Trophoblast cell (in vitro differentiated cells and primary cell): ENCODE results near the gene SLC5A8.
A peak's percentile ranks its signal among the peaks of the same experiment; 100 is the strongest.

Experiments used
- DNase-seq, 2 donors: peaks; one replicate each; pipeline ENCODE4 v3.0.0-alpha.2; 2016
- H2AFZ ChIP-seq: 2 replicates; pipeline ENCODE4 v1.6.1; 2013; ENCODE audit warnings: low read length, moderate library complexity, mild to moderate bottlenecking; ENCODE audit not compliant: insufficient read depth, poor library complexity
- H2AK5ac ChIP-seq: 2 replicates; pipeline ENCODE4 v1.6.1; 2013; ENCODE audit warnings: mild to moderate bottlenecking, low read length
- H2BK120ac ChIP-seq: 2 replicates; pipeline ENCODE4 v1.6.1; 2013; ENCODE audit warnings: low read length, mild to moderate bottlenecking, moderate library complexity; ENCODE audit not compliant: insufficient read depth, poor library complexity
- H2BK12ac ChIP-seq: 2 replicates; pipeline ENCODE4 v1.6.1; 2013; ENCODE audit warnings: mild to moderate bottlenecking, low read length, moderate library complexity
- H2BK5ac ChIP-seq: 2 replicates; pipeline ENCODE4 v1.6.1; 2013; ENCODE audit warnings: low read length, low read depth, moderate library complexity, mild to moderate bottlenecking; ENCODE audit not compliant: poor library complexity
- H3K14ac ChIP-seq: 2 replicates; pipeline ENCODE4 v1.6.1; 2013; ENCODE audit warnings: mild to moderate bottlenecking, low read length
- H3K18ac ChIP-seq: 2 replicates; pipeline ENCODE4 v1.6.1; 2013; ENCODE audit warnings: mild to moderate bottlenecking, low read length
- H3K23ac ChIP-seq: 2 replicates; pipeline ENCODE4 v1.6.1; 2013; ENCODE audit warnings: low read length
- H3K27ac ChIP-seq: 2 replicates; pipeline ENCODE4 v1.5.1; 2013; ENCODE audit warnings: low read depth, mild to moderate bottlenecking, inconsistent platforms, low read length, moderate library complexity
- H3K27me3 ChIP-seq: 2 replicates; pipeline ENCODE4 v1.6.1; 2013; ENCODE audit warnings: inconsistent platforms, mild to moderate bottlenecking, low read length, moderate library complexity; ENCODE audit not compliant: insufficient read depth
- H3K36me3 ChIP-seq, 2 experiments: 1 replicate in 1 of 2; 2 replicates in 1 of 2; pipeline ENCODE4 v1.6.1; 2013; ENCODE audit warnings: low read length in 2 of 2, mild to moderate bottlenecking in 2 of 2, moderate library complexity in 1 of 2; ENCODE audit not compliant: insufficient read depth in 2 of 2, control insufficient read depth in 1 of 2
- H3K4ac ChIP-seq: 2 replicates; pipeline ENCODE4 v1.6.1; 2013; ENCODE audit warnings: low read depth, mild to moderate bottlenecking, low read length, moderate library complexity
- H3K4me1 ChIP-seq, 2 experiments: 1 replicate in 1 of 2; 2 replicates in 1 of 2; pipeline ENCODE4 v1.6.1; 2013; ENCODE audit warnings: low read length in 2 of 2, mild to moderate bottlenecking in 2 of 2, moderate library complexity in 1 of 2; ENCODE audit not compliant: insufficient read depth in 2 of 2, control insufficient read depth in 1 of 2
- H3K4me2 ChIP-seq: 2 replicates; pipeline ENCODE4 v1.6.1; 2013; ENCODE audit warnings: inconsistent platforms, mild to moderate bottlenecking, low read length, moderate library complexity
- H3K4me3 ChIP-seq: 2 replicates; pipeline ENCODE4 v1.5.1; 2013; ENCODE audit warnings: mild to moderate bottlenecking, low read depth, low read length, inconsistent platforms
- H3K79me1 ChIP-seq: one replicate; pipeline ENCODE4 v1.6.1; 2013; ENCODE audit warnings: low read length
- H3K79me2 ChIP-seq: 2 replicates; pipeline ENCODE4 v1.6.1; 2013; ENCODE audit warnings: low read length, mild to moderate bottlenecking; ENCODE audit not compliant: control insufficient read depth, insufficient read depth, poor library complexity
- H3K9ac ChIP-seq: 2 replicates; pipeline ENCODE4 v1.6.1; 2013; ENCODE audit warnings: mild to moderate bottlenecking, low read length
- H3K9me3 ChIP-seq: 2 replicates; pipeline ENCODE4 v1.6.1; 2013; ENCODE audit warnings: low read depth, mild to moderate bottlenecking, control low read depth, inconsistent platforms, low read length; ENCODE audit not compliant: insufficient read depth
- H4K12ac ChIP-seq: 2 replicates; pipeline ENCODE4 v1.6.1; 2013; ENCODE audit warnings: low read depth, mild to moderate bottlenecking, low read length, moderate library complexity
- H4K8ac ChIP-seq: 2 replicates; pipeline ENCODE4 v1.6.1; 2013; ENCODE audit warnings: low read depth, mild to moderate bottlenecking, low read length, moderate library complexity
- H4K91ac ChIP-seq: one replicate; pipeline ENCODE4 v1.6.1; 2013; ENCODE audit warnings: low read depth, mild to moderate bottlenecking, low read length, moderate library complexity
- WGBS: extraction: QIAGEN DNeasy Blood & Tissue Kit; methylation state at CpG from one replicate; pipeline ENCODE4 v1.1.7; 2013; ENCODE audit warnings: missing lambda C conversion rate; ENCODE audit not compliant: insufficient read length, insufficient coverage; ENCODE audit errors: extremely low coverage; 5-methylcytosine and 5-hydroxymethylcytosine counted together

Gene SLC5A8

GRCh38 chr12:101173197-101173749, 36.8 kb downstream of the SLC5A8 start:
- Histone ChIP-seq H3K4me2 (no peak overlapping the region), H3K36me3 (no peaks in the 10 kb centered on the region), H4K8ac (no peak overlapping the region), H2BK120ac (no peak overlapping the region), H3K18ac (no peak overlapping the region), H2BK5ac (no peak overlapping the region), H3K9ac (no peak overlapping the region), H3K79me1 (no peaks in the 10 kb centered on the region), H2AFZ (no peak overlapping the region), H3K27ac (no peak overlapping the region), H2AK5ac (no peak overlapping the region), H4K12ac (no peak overlapping the region), H3K4me3 (no peak overlapping the region), H3K4ac (no peak overlapping the region), H3K4me1 (no peaks in the 10 kb centered on the region), H3K79me2 (no peaks in the 10 kb centered on the region), H4K91ac (no peak overlapping the region), H3K14ac (no peak overlapping the region), H2BK12ac (no peak overlapping the region), H3K27me3 (no peaks in the 10 kb centered on the region), H3K9me3 (no peaks in the 10 kb centered on the region), H3K23ac (no peak overlapping the region)
- no CpG with 5 or more reads among the region's 7 CpGs for WGBS
- no peak for DNase-seq

GRCh38 chr12:101172316-101172715, 37.7 kb downstream of the SLC5A8 start:
- Histone ChIP-seq H3K79me1 (no peaks in the 10 kb centered on the region), H3K4me2 (no peak overlapping the region), H4K12ac (no peak overlapping the region), H3K14ac (no peak overlapping the region), H2BK12ac (no peak overlapping the region), H2AK5ac (no peak overlapping the region), H3K18ac (no peak overlapping the region), H3K9me3 (no peaks in the 10 kb centered on the region), H2BK120ac (no peak overlapping the region), H3K9ac (no peak overlapping the region), H3K79me2 (no peaks in the 10 kb centered on the region), H4K91ac (no peak overlapping the region), H2AFZ (no peak overlapping the region), H3K36me3 (no peaks in the 10 kb centered on the region), H2BK5ac (no peak overlapping the region), H3K4me1 (no peaks in the 10 kb centered on the region), H3K4me3 (peak overlapping the region; percentile 37), H3K23ac (no peak overlapping the region), H3K27ac (no peak overlapping the region), H3K4ac (no peak overlapping the region), H3K27me3 (no peaks in the 10 kb centered on the region), H4K8ac (no peak overlapping the region)
- DNase-seq = peak; percentile 23 to 41
- WGBS = no CpG with 5 or more reads among the region's 5 CpGs

- H3K79me2 ChIP-seq = no peaks in the 10 kb centered on the region
- H2BK120ac ChIP-seq = no peak overlapping the region
- no peaks in the 10 kb centered on the region for H3K36me3 ChIP-seq
- WGBS = no CpG with 5 or more reads among the region's 5 CpGs
- no peak overlapping the region for H4K8ac ChIP-seq
- H3K4me2 ChIP-seq = no peak overlapping the region
- no peaks in the 10 kb centered on the region for H3K9me3 ChIP-seq
- H3K18ac ChIP-seq = no peak overlapping the region
- no peaks in the 10 kb centered on the region for H3K27me3 ChIP-seq
- no peak overlapping the region for H2BK5ac ChIP-seq
- no peak overlapping the region for H3K4me3 ChIP-seq
- no peak for DNase-seq
- no peak overlapping the region for H3K27ac ChIP-seq
- no peak overlapping the region for H3K23ac ChIP-seq
- H3K4ac ChIP-seq = no peak overlapping the region
- no peak overlapping the region for H2AFZ ChIP-seq
- no peak overlapping the region for H2BK12ac ChIP-seq
- no peaks in the 10 kb centered on the region for H3K79me1 ChIP-seq
- no peak overlapping the region for H2AK5ac ChIP-seq
- H4K91ac ChIP-seq = no peak overlapping the region
- no peak overlapping the region for H3K14ac ChIP-seq
- no peak overlapping the region for H4K12ac ChIP-seq
- H3K4me1 ChIP-seq = peaks cover 0 to 2% of the 10 kb centered on the region in 2 experiments
- no peak overlapping the region for H3K9ac ChIP-seq
These were observed 42.0 kb downstream of the SLC5A8 start for GRCh38 chr12:101168001-101168400.

- no peak overlapping the region for H2AFZ ChIP-seq
- 100% methylated on average over 1 of the region's 5 CpGs for WGBS
- H3K27ac ChIP-seq = no peak overlapping the region
- no peak overlapping the region for H3K23ac ChIP-seq
- H3K18ac ChIP-seq = no peak overlapping the region
- H4K12ac ChIP-seq = no peak overlapping the region
- H3K27me3 ChIP-seq = no peaks in the 10 kb centered on the region
- H3K4me2 ChIP-seq = no peak overlapping the region
- H2BK120ac ChIP-seq = no peak overlapping the region
- no peaks in the 10 kb centered on the region for H3K79me1 ChIP-seq
- H3K4me1 ChIP-seq = peaks cover 0 to 2% of the 10 kb centered on the region in 2 experiments
- no peak overlapping the region for H2BK5ac ChIP-seq
- H3K79me2 ChIP-seq = no peaks in the 10 kb centered on the region
- H3K9ac ChIP-seq = no peak overlapping the region
- H3K36me3 ChIP-seq = no peaks in the 10 kb centered on the region
- no peak overlapping the region for H3K14ac ChIP-seq
- no peak for DNase-seq
- no peak overlapping the region for H4K8ac ChIP-seq
- no peak overlapping the region for H3K4ac ChIP-seq
- H3K4me3 ChIP-seq = no peak overlapping the region
- H2BK12ac ChIP-seq = no peak overlapping the region
- H3K9me3 ChIP-seq = no peaks in the 10 kb centered on the region
- no peak overlapping the region for H2AK5ac ChIP-seq
- H4K91ac ChIP-seq = no peak overlapping the region
These were observed 43.2 kb downstream of the SLC5A8 start for GRCh38 chr12:101166866-101167265.
